Ovary (tissue), 9 donors: ENCODE measurements around the gene QRICH1. TPM values are rescaled to one million over a fixed set of nuclear protein-coding genes. Genes with fewer than 3 reads are reported as not detected.
A peak's percentile ranks its signal among the peaks of the same experiment; 100 is the strongest.

Experiments used
- DNase-seq, 5 donors: peaks; one replicate each; pipeline ENCODE4 v3.0.0-alpha.2; 2019 to 2020
- H3K27ac ChIP-seq, 2 donors: fragments of 200-600 bp; one replicate each; pipeline versions ENCODE4 v1.5.1 to v1.8.0; 2019 to 2022
- H3K27me3 ChIP-seq: fragments of 200-600 bp; one replicate; pipeline ENCODE4 v1.8.0; 2022
- H3K36me3 ChIP-seq: fragments of 200-600 bp; sonication (generic); one replicate; pipeline ENCODE4 v1.5.1; 2019
- H3K4me1 ChIP-seq: one replicate; pipeline ENCODE4 v1.8.1; 2013; ENCODE audit warnings: mild to moderate bottlenecking, moderate library complexity; ENCODE audit not compliant: insufficient read depth
- H3K4me3 ChIP-seq: fragments of 200-600 bp; sonication (generic); one replicate; pipeline ENCODE4 v1.5.1; 2017
- H3K9me3 ChIP-seq, 2 donors: fragments of 200-600 bp in 1 of 2; sonication (generic) in 1 of 2; one replicate each; pipeline versions ENCODE4 v1.5.1 to v1.8.1; 2013 to 2019; ENCODE audit warnings: mild to moderate bottlenecking in 1 of 2, moderate library complexity in 1 of 2
- CTCF ChIP-seq, 3 donors: fragments of 450-650 bp in 2 of 3; fragments of 200-600 bp in 1 of 3; IDR thresholded peaks; one replicate each; pipeline versions ENCODE4 v1.5.1 to v1.8.0; 2016 to 2022; ENCODE audit warnings: antibody characterized with exemption in 3 of 3, mild to moderate bottlenecking in 1 of 3
- EP300 ChIP-seq: sonication (generic); formaldehyde crosslinking; IDR thresholded peaks from one replicate; pipeline ENCODE4 v1.6.1; 2017; ENCODE audit warnings: antibody characterized with exemption
- POLR2A ChIP-seq: fragments of 450-650 bp; IDR thresholded peaks from one replicate; pipeline ENCODE4 v1.6.1; 2017; ENCODE audit warnings: antibody characterized with exemption, mild to moderate bottlenecking, moderate library complexity
- WGBS, 3 donors: extraction: QIAGEN DNeasy Blood & Tissue Kit in 1 of 3; methylation state at CpG; one replicate each; pipeline versions ENCODE4 v1.1.5 to v1.1.7; 2013 to 2017; 5-methylcytosine and 5-hydroxymethylcytosine counted together
- intact Hi-C, 4 donors: fragments of 100-400 bp; cut with DNase I; formaldehyde crosslinking; loops; one replicate each; pipeline versions ENCODE4 v1.11.0 to v1.15.1; 2022 to 2023
- polyA plus RNA-seq, 2 donors: library from polyadenylated mRNA; stranded (reverse); fragments of 200-250 nt in 1 of 2; fragments of 350-450 nt in 1 of 2; fragmentation: Illumina TruSeq in 1 of 2; extraction: RNeasy Lipid Tissue Mini Kit (QIAGEN cat#74804) in 1 of 2; gene quantifications; one replicate each; pipeline ENCODE4 v1.2.3, GENCODE V29; 2013 to 2014
- total RNA-seq, 7 donors: library from RNA; depleted of rRNA in 2 of 7; stranded (reverse); fragments of >200 nt in 2 of 7; fragmentation: NEBNext Ultra II Directional in 3 of 7; extraction: Animal tissue kit (Norgen Biotek cat#: 25700) in 3 of 7; gene quantifications; one replicate each; pipeline versions ENCODE4 v1.1.0 to v1.2.4, GENCODE V29; 2016 to 2023
- donor health status: DM: no; HTN: no; CAD: no; lungs with moderate emphysema.
- donor health status: DM: no; HTN: no; CAD: no.
- donor health status: Bipolar disorder and iron deficiency.
- donor health status: DM: yes; HTN: yes; CAD: no.
- donor health status: DM: no; HTN: no; CAD: no.
- donor health status: DM: yes; HTN: yes; CAD: no.

Gene QRICH1
- total and polyA plus RNA-seq, 9 donors, result 46.2 to 104 (median 82.8) TPM

GRCh38 chr3:49131576-49131975 is 37.7 kb upstream of the QRICH1 start:
- TF ChIP-seq CTCF (IDR thresholded peaks at IDR 0.05) (no peak), EP300 (no peak), POLR2A (no peak)
- Histone ChIP-seq H3K27me3 (no peaks in the 10 kb centered on the region), H3K4me1 (peaks cover 4% of the 10 kb centered on the region), H3K9me3 (no peaks in the 10 kb centered on the region), H3K27ac (peak overlapping the region; percentile 26 to 81), H3K36me3 (no peaks in the 10 kb centered on the region), H3K4me3 (peak overlapping the region; percentile 79)
- DNase-seq, result no peak
- intact Hi-C loops, result no loop called here
- 78 to 96% (median 84%) methylated on average over 6 of the region's 6 CpGs for WGBS, 3 donors

DNA sequence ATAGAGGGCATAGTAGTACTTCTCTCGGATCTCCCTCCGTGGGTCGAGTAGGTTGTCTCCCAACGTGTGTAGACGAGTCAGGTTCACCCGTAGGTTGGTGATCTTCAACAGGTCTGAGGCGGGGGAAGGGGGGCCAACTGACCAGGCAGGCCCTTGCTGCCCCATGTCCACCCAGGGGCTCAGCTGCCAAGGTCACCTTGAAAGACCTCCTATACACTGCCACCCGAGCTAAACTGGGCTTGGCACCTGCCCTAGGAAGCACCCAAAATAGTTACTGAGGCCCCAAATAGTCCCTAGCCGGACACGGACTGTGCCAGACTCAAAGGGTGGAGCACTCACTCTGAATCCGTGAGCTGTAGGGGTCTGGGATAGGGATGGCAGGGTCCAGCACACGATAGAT is 37.2 kb upstream of the QRICH1 start:
- intact Hi-C loops, result no loop called here
- WGBS, 3 donors, result 68 to 76% (median 75%) methylated on average over 12 of the region's 12 CpGs
- no peak for TF ChIP-seq CTCF (IDR thresholded peaks at IDR 0.05)
- no peak for TF ChIP-seq POLR2A
- no peak for TF ChIP-seq EP300
- no peaks in the 10 kb centered on the region for H3K27me3 ChIP-seq
- no peaks in the 10 kb centered on the region for H3K9me3 ChIP-seq
- no peak for DNase-seq
- no peak overlapping the region for H3K4me3 ChIP-seq
- peaks cover 4% of the 10 kb centered on the region for H3K4me1 ChIP-seq
- H3K36me3 ChIP-seq, result no peaks in the 10 kb centered on the region
- no peak overlapping the region for H3K27ac ChIP-seq

DNA sequence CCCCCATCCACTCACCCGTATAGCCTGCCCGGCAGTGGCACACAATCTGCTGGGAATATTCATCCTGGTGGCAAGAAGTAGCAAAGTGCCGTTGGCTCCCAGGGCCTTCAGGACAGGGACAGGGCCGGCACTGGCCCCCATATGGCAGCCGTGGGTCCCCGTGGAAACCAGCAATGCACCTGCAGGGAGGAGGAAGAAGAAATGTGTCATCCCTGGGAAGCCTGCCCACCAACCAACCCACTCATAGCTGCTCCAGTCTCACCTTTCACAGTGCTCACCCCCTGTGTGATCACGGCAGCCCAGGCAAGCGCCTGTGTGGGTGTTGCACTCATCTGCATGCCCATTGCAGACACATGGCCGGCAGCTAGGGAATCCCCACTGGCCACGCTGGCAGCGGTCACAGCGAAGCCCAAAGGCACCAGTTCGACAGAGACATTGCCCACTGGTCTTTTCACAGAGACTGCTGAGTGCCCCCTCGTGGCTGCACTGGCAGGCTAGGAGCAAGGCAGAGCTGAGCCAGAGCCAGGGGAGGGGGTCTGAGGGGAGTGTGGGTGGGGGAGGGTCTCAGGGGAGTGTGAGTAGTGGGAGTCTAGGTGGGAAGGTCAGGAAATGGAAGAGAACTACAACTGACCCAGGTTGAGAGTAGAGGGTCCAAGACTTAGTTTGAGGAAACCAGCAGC is 31.3 kb upstream of the QRICH1 start:
- Histone ChIP-seq H3K9me3 (no peaks in the 10 kb centered on the region), H3K4me1 (no peaks in the 10 kb centered on the region), H3K36me3 (no peaks in the 10 kb centered on the region), H3K4me3 (no peak overlapping the region), H3K27me3 (no peaks in the 10 kb centered on the region), H3K27ac (no peak overlapping the region)
- DNase-seq, result no peak
- intact Hi-C loops, result loop anchor here in 1 of 4 donors (5.0 kb wide), 1 partner anchor 37 kb away; no protein-coding TSS in a partner anchor
- TF ChIP-seq EP300, result no peak
- no peak for TF ChIP-seq CTCF (IDR thresholded peaks at IDR 0.05)
- no peak for TF ChIP-seq POLR2A
- 67 to 74% (median 68%) methylated on average over 13 to 14 of the region's 14 CpGs for WGBS, 3 donors

- TF ChIP-seq EP300, result no peak
- no peak overlapping the region for H3K27ac ChIP-seq
- H3K4me1 ChIP-seq, result peaks cover 6% of the 10 kb centered on the region
- no peaks in the 10 kb centered on the region for H3K27me3 ChIP-seq
- WGBS, 3 donors, result 80 to 88% (median 82%) methylated on average over 5 to 7 of the region's 7 CpGs
- no peaks in the 10 kb centered on the region for H3K36me3 ChIP-seq
- DNase-seq, result no peak
- H3K9me3 ChIP-seq, result no peaks in the 10 kb centered on the region
- intact Hi-C loops, result no loop called here
- H3K4me3 ChIP-seq, result no peak overlapping the region
Observed at GRCh38 chr3:49124203-49124602, 30.3 kb upstream of the QRICH1 start.

GRCh38 chr3:49123687-49124086 is 29.8 kb upstream of the QRICH1 start:
- Histone ChIP-seq H3K4me1 (peaks cover 7% of the 10 kb centered on the region), H3K9me3 (no peaks in the 10 kb centered on the region), H3K36me3 (no peaks in the 10 kb centered on the region), H3K27ac (no peak overlapping the region), H3K27me3 (no peaks in the 10 kb centered on the region), H3K4me3 (no peak overlapping the region)
- WGBS, 3 donors, result 91 to 92% (median 92%) methylated on average over 17 of the region's 17 CpGs
- intact Hi-C loops, result no loop called here
- no peak for DNase-seq
- TF ChIP-seq EP300 (no peak), CTCF (IDR thresholded peaks at IDR 0.05) (no peak), POLR2A (no peak)
